Measurements from ENCODE around the gene CD28.

The CD28 gene

GRCh38 chr2:203685081-203685621, 21.3 kb upstream of the CD28 start:
- H3K4me3 ChIP-seq (ENCODE audit: low read length), result no peak overlapping the region
- peak; percentile 56 for DNase-seq (ENCODE audit: low read depth)
- no peak for TF ChIP-seq CTCF (conservative IDR thresholded peaks at IDR 0.05; ENCODE audit: low read depth, low read length)

GRCh38 chr2:203685789-203686420, 20.5 kb upstream of the CD28 start:
- no peak for DNase-seq (ENCODE audit: low read depth)
- no peak for TF ChIP-seq CTCF (conservative IDR thresholded peaks at IDR 0.05; ENCODE audit: low read depth, low read length)
- H3K4me3 ChIP-seq (ENCODE audit: low read length), result no peak overlapping the region

GRCh38 chr2:203687165-203687564, 19.3 kb upstream of the CD28 start:
- no peak for TF ChIP-seq CTCF (conservative IDR thresholded peaks at IDR 0.05; ENCODE audit: low read depth, low read length)
- DNase-seq (ENCODE audit: low read depth), result no peak
- H3K4me3 ChIP-seq (ENCODE audit: low read length), result no peak overlapping the region

GRCh38 chr2:203688798-203689197, 17.6 kb upstream of the CD28 start:
- TF ChIP-seq CTCF (conservative IDR thresholded peaks at IDR 0.05; ENCODE audit: low read depth, low read length), result no peak
- no peak overlapping the region for H3K4me3 ChIP-seq (ENCODE audit: low read length)
- DNase-seq (ENCODE audit: low read depth), result no peak

GRCh38 chr2:203689426-203690116, 16.9 kb upstream of the CD28 start:
- H3K4me3 ChIP-seq (ENCODE audit: low read length), result no peak overlapping the region
- TF ChIP-seq CTCF (conservative IDR thresholded peaks at IDR 0.05; ENCODE audit: low read depth, low read length), result no peak
- no peak for DNase-seq (ENCODE audit: low read depth)

GRCh38 chr2:203690117-203690431, 16.4 kb upstream of the CD28 start:
- no peak overlapping the region for H3K4me3 ChIP-seq (ENCODE audit: low read length)
- no peak for TF ChIP-seq CTCF (conservative IDR thresholded peaks at IDR 0.05; ENCODE audit: low read depth, low read length)
- no peak for DNase-seq (ENCODE audit: low read depth)

All from retinal pigment epithelial cell (primary cell).